ENCODE measurements around the gene SMTN.

The SMTN gene

DNA sequence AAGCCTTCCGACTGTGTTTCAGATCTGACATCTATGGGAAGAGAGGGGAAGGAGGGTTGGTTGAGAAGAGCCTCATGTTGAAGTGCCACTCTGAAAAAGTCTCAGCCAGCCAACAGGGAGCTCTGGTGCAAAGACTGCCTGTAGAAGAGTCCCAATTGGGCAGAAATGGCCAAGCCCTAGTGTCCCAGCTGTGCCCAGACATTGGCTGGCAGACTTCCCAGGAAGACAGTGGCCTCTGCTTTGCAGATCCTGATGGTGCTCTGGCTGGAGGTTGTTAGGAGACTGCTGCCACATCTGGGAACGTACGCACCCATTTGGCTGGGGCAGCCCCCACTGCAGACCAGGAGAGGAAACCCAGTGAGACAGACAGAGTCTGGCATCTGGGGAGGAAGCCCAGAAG is 62.4 kb downstream of the SMTN start:
- in situ Hi-C loops (cut with MboI; ENCODE audit: low sequenced_read_pairs): loop anchor here (10.0 kb wide), 1 partner anchor 49 kb away; no protein-coding TSS in a partner anchor

DNA sequence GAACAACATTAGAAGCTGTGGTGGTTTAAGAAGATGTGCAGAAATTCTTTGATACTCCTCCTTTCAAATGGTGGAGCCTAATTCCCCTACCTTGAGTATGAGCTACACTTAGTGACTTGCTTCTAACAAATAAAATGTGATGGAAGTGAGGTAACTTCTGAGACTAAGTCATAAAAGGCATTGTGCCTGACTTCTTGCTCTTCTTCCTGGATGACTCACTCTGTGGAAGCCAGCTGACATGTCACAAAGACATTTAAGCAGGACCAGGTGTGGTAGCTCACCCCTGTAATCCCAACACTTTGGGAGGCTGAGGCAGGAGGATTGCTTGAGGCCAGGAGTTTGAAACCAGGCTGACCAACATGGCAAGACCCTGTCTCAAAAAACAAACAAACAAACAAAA is 63.1 kb downstream of the SMTN start:
- in situ Hi-C loops (cut with MboI; ENCODE audit: low sequenced_read_pairs): loop anchor here (10.0 kb wide), 1 partner anchor 49 kb away; no protein-coding TSS in a partner anchor

DNA sequence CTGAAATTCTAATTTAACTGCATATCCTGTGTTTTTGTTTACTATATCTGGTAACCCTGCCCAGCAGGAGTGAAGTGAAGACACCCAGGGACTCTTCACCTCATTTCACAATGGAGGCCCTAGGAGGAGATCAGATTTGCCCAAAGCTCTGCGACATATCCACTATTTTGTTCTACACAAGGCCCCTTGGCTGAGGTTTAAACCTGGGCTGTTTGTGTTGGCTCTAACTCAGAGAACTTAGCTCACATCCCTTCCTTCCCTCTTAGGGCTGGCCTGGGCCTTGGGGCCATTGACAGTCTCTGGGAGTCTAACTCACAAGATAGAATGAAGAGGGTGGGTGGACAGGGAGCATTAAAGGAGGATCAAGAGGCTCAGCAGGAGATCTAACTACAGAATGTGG is 67.4 kb downstream of the SMTN start:
- in situ Hi-C loops (cut with MboI; ENCODE audit: low sequenced_read_pairs): loop anchor here (10.0 kb wide), 1 partner anchor 54 kb away; no protein-coding TSS in a partner anchor

DNA sequence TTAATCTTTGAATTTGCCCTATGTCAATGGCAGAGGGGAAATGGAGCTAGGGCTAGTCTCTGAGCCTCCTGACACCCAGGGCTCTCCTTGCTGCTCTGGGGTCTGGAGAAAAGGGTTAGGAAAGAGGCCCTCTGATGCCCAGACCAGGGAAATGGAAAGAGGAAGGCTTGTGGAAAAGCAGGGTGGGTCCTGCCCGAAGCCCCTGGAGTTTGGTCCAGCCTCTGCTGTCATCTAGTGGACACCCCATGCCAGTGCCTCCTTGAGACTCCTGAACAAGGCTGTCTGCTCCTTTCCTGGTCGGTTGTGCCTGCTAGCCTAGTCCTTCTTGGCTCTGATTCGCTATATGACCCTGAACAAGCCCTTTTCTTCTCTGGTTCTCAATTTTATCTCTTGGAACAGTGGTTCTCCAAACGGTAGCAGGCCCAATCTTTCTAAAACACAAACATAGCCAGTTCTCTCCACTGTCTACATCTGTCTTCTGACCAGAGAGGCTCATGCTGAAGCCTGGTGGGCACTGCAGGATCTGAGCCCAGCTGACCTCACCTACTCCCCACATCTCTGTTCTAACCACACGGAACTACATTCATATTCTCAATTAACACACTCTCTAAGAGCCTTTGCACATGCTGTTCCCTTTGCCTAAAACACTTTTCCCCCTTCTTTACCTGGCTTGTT is 68.0 kb downstream of the SMTN start:
- in situ Hi-C loops (cut with MboI; ENCODE audit: low sequenced_read_pairs): loop anchor here (10.0 kb wide), 1 partner anchor 54 kb away; no protein-coding TSS in a partner anchor

DNA sequence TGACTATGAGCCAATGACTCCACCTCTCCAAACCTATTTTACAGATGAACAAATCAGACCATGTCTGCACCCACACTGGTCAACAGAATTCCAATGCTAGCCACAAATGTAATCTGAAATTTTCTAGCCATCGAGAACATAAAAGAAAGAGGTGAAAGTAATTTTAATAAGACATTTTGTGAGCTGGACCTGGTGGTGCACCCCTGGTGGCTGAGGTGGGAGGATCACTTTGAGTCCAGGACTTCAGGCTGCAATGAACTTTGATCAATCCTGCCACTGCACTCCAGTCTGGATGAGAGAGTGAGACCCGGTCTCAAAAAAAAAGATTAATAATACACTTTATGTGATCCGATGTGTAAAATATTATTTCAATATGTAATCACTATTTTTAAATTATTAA is 69.5 kb downstream of the SMTN start:
- in situ Hi-C loops (cut with MboI; ENCODE audit: low sequenced_read_pairs): no loop called here

DNA sequence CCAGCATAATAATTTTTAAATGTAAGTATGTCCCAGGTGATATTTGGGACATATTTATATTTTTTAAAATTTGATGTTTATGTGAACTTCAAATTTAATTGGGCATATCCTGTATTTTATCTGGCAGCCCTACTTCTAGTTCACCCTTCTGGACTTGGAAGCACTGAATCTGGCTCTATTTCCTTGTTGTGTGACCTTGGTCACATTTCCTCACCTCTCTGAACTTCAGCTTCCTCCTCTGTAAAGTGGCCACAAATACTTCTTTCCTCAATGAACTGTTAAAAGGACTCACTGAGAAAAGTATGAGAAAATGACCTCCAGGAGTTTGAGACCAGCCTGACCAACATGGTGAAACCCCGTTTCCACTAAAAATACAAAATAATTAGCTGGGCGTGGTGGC is 70.8 kb downstream of the SMTN start:
- in situ Hi-C loops (cut with MboI; ENCODE audit: low sequenced_read_pairs): no loop called here

DNA sequence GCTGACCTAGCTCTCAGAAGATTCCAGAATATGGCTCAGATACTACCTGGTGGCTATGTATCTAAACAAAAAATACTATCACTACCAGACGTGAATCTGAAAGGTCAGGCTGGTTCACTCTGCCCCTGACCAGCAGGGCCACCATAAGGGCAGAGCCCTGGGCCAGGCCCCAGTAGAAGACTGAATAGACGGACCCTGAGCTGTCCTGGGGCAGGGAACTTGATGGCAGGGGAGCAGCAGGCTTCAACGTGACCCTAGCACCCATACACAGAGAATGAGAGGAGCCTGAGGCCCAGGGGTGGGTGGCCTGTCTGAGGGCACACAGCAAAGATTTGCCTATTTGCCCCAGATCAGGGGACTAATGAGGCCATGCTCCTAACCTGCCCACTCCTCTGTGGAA is 72.2 kb downstream of the SMTN start:
- in situ Hi-C loops (cut with MboI; ENCODE audit: low sequenced_read_pairs): no loop called here

Measured in HL-60/S4 (cell line).